ENCODE results near the gene MAST2. TPM values are rescaled to one million over a fixed set of nuclear protein-coding genes. Genes with fewer than 3 reads are reported as not detected.
A peak's percentile ranks its signal among the peaks of the same experiment; 100 is the strongest.
"Not testable (repeated sequence)": the region's sequence is repeated elsewhere in the genome, so short reads cannot be mapped to it uniquely, and the experiment has no call there.

MAST2 gene
- total RNA-seq, 1 donor = 34.5 TPM

DNA sequence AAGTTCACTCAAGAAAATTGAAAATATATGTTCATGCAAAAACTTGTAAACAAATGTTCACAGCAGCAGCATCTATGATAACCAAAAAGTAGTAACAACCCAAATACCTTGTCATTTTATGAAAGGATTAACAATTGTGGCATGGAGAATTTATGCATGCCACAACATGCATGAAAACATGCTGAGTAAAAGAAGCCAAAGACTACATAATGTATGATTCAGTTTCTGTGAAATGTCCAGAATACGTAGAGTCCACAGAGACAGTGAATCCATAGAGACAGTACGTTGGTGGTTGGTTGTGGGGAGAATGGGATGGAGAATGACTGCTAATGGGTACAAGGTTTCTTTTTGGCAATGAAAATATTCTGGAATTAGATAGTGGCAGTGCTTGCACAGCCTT lies 148.7 kb downstream of the MAST2 start:
- no peak for DNase-seq (ENCODE audit: low read depth)
- no peak overlapping the region for H3K4me3 ChIP-seq (ENCODE audit: low read depth, low read length)
- TF ChIP-seq, protein P1, sequence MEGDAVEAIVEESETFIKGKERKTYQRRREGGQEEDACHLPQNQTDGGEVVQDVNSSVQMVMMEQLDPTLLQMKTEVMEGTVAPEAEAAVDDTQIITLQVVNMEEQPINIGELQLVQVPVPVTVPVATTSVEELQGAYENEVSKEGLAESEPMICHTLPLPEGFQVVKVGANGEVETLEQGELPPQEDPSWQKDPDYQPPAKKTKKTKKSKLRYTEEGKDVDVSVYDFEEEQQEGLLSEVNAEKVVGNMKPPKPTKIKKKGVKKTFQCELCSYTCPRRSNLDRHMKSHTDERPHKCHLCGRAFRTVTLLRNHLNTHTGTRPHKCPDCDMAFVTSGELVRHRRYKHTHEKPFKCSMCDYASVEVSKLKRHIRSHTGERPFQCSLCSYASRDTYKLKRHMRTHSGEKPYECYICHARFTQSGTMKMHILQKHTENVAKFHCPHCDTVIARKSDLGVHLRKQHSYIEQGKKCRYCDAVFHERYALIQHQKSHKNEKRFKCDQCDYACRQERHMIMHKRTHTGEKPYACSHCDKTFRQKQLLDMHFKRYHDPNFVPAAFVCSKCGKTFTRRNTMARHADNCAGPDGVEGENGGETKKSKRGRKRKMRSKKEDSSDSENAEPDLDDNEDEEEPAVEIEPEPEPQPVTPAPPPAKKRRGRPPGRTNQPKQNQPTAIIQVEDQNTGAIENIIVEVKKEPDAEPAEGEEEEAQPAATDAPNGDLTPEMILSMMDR (IDR thresholded peaks at IDR 0.05; ENCODE audit: insufficient read depth, low read depth, low read length) = no peak

DNA sequence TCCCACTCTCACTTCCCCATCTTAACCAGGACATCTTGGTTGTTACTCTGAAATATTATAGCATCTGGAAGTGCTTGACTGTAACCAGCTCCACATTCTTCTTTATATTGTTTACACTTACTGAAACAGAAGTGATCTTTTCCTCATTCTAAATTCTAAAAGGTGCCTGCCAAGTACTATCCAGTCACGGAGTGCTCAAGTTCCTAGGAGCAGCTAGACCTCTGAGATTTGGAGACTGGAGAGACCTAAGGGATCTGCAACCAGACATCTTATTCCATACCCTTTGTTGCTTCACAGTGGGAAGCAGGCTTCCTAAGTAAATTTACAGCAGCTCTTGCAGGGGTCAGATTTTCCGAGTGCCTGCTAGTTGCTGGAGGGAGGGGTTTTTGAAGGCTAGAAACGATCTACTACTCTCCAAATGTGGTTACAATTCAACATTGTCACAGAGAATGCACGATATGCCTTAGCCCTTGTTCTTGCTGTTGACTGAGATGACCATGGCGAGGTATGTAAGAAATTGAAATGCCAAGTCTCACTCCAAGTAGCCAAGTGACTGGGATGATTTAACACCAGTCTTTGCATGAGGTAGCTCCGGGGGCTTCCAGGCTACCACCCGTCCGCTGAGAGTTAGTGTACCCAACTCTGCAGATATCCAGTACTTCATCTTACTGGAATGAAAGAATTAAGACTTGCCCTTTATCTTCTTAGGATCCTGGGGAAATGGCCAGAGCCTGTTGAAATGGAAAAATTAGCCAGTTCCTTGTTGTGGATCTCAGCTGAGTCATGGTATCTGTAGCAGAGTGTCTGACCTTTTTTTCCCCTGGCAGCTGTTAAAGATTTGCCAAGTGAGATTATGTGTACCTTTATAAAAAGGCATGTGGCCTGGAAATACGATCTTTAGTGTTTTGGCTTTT lies 150.8 kb downstream of the MAST2 start:
- H3K4me3 ChIP-seq (ENCODE audit: low read depth, low read length) = peak overlapping the region; percentile 36

GRCh38 chr1:45957684-45958083 lies 154.3 kb downstream of the MAST2 start:
- peak; percentile 40 for DNase-seq (ENCODE audit: low read depth)
- TF ChIP-seq, protein P1 (IDR thresholded peaks at IDR 0.05; ENCODE audit: insufficient read depth, low read depth, low read length) = no peak
- no peak overlapping the region for H3K4me3 ChIP-seq (ENCODE audit: low read depth, low read length)

More for the DNA sequence above, 150.8 kb downstream of the MAST2 start:
- DNase-seq (ENCODE audit: low read depth) = peak; percentile 98
- TF ChIP-seq, protein P1 (IDR thresholded peaks at IDR 0.05; ENCODE audit: insufficient read depth, low read depth, low read length) = no peak

DNA sequence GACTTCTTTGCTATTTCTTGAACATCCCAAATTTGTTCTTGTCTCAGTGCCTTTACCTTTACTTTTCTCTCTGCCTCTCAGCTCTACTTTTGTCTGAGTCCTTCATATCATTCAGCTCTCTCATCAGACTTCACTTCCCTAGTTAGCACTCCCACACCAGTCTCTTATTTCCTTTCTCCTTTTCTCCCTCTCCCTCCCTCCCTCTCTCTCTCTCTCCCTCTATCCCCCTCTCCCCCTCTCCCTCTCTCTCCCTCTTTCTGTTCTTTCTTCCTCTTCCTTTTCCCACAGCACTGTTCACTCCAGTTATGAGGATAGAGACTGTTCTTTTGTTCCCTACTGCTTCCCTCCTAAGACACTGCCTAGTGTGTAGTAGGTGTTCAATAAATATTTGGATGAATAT lies 154.9 kb downstream of the MAST2 start:
- TF ChIP-seq, protein P1 (IDR thresholded peaks at IDR 0.05; ENCODE audit: insufficient read depth, low read depth, low read length) = no peak
- H3K4me3 ChIP-seq (ENCODE audit: low read depth, low read length) = no peak overlapping the region
- no peak for DNase-seq (ENCODE audit: low read depth)

DNA sequence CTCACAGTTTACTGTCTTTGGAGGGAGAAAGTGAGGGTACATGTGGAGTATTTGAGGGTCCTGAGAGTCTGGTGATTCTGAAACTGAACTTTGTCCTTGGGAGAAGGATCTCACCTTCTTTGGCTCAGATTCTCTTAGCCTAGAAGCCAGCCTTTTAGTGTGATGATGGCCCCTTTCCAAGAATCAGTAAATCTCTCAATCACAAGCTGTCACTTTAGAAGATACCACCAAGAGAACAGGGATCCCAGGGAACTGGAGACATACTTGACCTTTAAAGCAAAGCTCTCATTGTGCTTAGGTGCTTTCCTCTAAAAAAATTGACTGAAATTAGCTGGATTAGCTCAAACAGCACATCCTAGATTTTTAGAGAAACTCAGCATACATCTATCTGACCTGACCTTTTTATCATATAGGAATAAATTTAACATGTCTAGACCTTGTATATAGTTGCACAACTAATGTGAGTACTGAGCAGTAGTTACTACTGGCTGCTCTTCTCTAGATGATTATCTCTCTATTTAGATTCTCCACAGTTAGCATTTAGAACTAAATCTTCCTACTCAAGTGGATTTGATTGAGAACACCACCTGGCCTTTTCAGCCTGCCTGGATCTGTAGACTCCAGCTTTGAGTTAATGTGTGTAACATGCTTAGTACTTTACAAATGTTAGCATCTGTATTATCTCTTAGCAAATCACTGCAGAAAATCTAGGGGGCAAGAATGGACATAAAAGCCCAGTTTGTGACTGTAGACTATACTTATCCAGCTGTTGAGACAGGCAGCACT lies 157.7 kb downstream of the MAST2 start:
- no peak overlapping the region for H3K4me3 ChIP-seq (ENCODE audit: low read depth, low read length)
- TF ChIP-seq, protein P1 (IDR thresholded peaks at IDR 0.05; ENCODE audit: insufficient read depth, low read depth, low read length) = no peak
- no peak for DNase-seq (ENCODE audit: low read depth)

- H3K4me3 ChIP-seq (ENCODE audit: low read depth, low read length); DNase-seq (ENCODE audit: low read depth): not testable (repeated sequence)
Measured at GRCh38 chr1:45961936-45962335, 158.5 kb downstream of the MAST2 start.
